HFF-Myc (cell line): ENCODE results near the gene STK39.
A peak's percentile ranks its signal among the peaks of the same experiment; 100 is the strongest.

ENCODE experiments used
- DNase-seq: peaks from one replicate; pipeline ENCODE4 v3.0.0-alpha.2; 2011; ENCODE audit warnings: low read depth; ENCODE audit errors: extremely low read depth
- H3K4me3 ChIP-seq: replicated peaks from 2 replicates; pipeline ENCODE4 v1.5.1; 2011; ENCODE audit warnings: low read depth, mild to moderate bottlenecking, control low read depth, low read length
- TF ChIP-seq, protein P1 (sequence below): IDR thresholded peaks from 2 replicates; pipeline ENCODE4 v1.5.1; 2012; ENCODE audit warnings: mild to moderate bottlenecking, low read depth, low read length, control low read depth; ENCODE audit errors: missing control alignments

Gene STK39

GRCh38 chr2:167966937-167967913 lies 280.2 kb downstream of the STK39 start:
- DNase-seq: no peak
- H3K4me3 ChIP-seq: no peak overlapping the region

DNA sequence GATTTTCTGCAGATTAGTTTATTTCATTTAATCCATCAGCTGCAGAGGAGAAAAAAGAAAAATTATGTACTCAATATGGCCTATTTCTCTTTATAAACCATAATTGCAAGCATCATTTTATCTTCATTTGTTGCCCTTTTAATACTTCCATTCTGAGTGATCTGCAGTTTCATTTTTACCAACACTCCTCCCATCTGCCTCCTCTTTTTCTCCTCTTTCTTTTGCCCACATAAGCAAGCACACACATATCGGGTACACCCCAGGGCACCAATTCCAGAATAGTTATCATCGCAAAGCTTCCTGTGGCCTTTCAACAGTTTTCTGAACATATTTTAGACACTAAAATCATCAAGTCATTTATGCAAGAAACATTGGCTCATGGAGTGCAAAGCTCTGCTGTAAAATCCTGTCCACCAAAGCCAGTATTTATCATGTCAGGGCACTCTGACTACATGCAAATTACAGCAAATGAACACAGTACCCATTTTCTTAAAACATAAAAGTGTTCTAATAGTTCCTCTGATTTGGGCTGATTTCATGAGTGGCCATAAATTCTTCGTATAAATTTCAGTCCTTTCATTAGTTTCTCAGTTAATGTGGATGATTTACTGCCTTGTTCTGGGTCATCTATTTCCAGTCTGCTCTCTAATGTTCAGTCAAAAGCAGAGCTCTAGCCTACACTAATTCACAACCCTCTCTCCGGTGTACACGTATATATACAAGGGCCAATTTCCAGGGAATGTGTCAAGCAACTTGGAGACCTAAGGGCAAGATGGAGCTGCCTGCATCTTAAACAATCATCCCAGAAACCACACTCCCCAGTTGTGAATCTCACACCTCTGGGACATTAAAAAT lies 281.3 kb downstream of the STK39 start:
- TF ChIP-seq, protein P1, sequence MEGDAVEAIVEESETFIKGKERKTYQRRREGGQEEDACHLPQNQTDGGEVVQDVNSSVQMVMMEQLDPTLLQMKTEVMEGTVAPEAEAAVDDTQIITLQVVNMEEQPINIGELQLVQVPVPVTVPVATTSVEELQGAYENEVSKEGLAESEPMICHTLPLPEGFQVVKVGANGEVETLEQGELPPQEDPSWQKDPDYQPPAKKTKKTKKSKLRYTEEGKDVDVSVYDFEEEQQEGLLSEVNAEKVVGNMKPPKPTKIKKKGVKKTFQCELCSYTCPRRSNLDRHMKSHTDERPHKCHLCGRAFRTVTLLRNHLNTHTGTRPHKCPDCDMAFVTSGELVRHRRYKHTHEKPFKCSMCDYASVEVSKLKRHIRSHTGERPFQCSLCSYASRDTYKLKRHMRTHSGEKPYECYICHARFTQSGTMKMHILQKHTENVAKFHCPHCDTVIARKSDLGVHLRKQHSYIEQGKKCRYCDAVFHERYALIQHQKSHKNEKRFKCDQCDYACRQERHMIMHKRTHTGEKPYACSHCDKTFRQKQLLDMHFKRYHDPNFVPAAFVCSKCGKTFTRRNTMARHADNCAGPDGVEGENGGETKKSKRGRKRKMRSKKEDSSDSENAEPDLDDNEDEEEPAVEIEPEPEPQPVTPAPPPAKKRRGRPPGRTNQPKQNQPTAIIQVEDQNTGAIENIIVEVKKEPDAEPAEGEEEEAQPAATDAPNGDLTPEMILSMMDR: no peak
- no peak for DNase-seq
- H3K4me3 ChIP-seq: no peak overlapping the region

More at GRCh38 chr2:167966937-167967913, 280.2 kb downstream of the STK39 start:
- TF ChIP-seq, protein P1: no peak

DNA sequence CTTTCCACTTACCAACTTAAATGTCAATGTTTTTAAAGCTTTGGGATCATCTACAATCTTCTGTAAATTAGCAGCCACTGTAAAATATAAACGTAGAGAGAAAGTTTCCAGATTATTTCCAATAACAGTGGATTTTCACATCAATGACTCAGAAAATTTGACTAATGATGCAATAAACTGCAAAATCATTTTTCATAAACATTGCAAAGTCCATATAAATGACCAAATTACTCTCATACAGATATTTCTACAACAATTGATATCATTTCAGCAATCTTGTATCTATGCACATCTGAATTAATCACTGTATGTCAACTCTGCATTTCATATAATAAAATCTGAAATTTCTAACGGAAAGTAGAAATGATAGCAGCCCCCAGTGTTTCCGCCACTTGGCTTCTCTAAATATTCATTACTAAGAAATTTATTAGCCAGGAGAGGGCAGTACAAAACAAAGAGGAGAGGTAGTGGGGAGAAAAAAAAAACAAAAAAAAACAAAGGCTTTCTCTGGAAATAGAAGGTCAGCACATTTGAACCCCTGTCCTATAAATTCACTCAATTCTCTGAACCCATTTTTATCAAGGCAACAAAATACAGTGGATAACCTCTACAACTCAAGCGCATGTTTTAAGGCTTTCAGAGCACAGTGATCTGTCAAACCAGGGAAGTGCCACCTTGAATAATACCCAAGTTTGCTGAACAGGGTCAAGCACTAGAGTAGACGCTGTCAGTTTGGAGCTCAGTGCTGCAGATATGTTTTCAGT lies 282.6 kb downstream of the STK39 start:
- TF ChIP-seq, protein P1: peak; percentile 9
- DNase-seq: no peak
- H3K4me3 ChIP-seq: no peak overlapping the region

DNA sequence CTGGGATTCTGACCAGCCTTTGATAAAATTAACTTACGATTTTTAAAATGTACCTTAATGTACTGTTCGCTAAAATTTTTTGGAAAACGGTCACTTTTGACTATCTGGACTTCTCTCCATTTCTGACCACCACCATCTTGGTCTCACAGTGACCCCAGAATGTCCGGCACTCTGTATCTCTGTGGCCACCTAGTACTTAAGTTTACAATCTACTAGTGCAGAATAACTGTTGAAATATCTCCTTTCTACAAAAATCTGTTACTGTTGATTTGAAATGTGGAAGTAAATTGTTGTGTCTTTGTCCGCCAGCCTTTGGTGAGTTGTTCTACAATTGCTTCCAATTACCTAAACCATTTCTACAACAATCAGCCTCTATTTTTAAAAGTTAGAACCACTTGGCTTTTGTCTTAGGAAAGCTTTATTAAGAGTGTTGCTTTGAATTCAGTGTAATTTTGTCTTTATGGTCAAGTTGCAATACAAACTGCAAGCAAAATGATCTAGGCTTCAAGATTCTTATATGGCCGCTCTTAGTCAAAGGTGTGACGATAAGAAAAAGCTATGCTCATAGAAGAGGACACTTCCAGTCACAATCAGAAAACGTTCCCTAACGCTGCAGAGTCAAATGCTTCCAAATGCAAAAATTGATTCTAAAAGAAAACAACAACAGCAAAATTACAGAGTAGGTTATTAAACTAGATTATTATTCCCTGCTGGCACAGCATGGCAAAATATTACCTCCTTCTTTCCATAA lies 283.3 kb downstream of the STK39 start:
- no peak for DNase-seq
- TF ChIP-seq, protein P1: no peak
- H3K4me3 ChIP-seq: no peak overlapping the region

- H3K4me3 ChIP-seq: no peak overlapping the region
- DNase-seq: no peak
- TF ChIP-seq, protein P1: no peak
Observed at GRCh38 chr2:167962436-167963226, 284.8 kb downstream of the STK39 start.
